Middle frontal gyrus (tissue), 1 donor: ENCODE data around the gene TNNT1.
"Not testable (repeated sequence)": the region's sequence is repeated elsewhere in the genome, so short reads cannot be mapped to it uniquely, and the experiment has no call there.

Source experiments
- DNase-seq: peaks from one replicate; pipeline ENCODE4 v3.0.0-alpha.2; 2015; ENCODE audit warnings: low spot score; ENCODE audit errors: extremely low spot score

TNNT1 gene

DNA sequence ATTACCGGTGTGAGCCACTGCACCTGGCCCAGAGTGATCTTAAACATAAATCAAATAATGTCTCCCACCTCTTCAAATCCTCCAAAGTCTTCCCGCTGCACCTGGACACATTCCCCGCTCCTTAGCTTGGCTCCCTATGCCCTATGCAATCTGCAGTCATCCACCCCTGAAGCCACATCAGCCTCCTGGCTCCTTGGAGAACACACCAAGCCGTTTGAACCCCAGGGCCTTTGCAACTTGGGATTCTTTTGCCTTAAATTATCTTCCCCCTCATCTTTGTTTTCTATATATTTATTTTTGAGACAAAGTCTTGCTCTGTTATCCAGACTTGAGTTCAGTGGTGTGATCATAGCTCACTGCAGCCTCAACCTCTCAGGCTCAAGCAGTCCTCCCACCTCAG, 20.1 kb upstream of the TNNT1 start:
- no peak for DNase-seq

GRCh38 chr19:55166530-55167268, 17.7 kb upstream of the TNNT1 start, which contains the start of gene DNAAF3:
TSS of gene DNAAF3 (minus strand) at chr19:55166613. CDS start at chr19:55166413, 200 bp downstream.
- DNase-seq, result peak; percentile 76

- DNase-seq, result no peak
Observed at GRCh38 chr19:55165952-55166529, 17.0 kb upstream of the TNNT1 start.

GRCh38 chr19:55161571-55162322, 12.7 kb upstream of the TNNT1 start:
- no peak for DNase-seq

- no peak for DNase-seq
Observed at GRCh38 chr19:55160986-55161365, 12.0 kb upstream of the TNNT1 start.

DNA sequence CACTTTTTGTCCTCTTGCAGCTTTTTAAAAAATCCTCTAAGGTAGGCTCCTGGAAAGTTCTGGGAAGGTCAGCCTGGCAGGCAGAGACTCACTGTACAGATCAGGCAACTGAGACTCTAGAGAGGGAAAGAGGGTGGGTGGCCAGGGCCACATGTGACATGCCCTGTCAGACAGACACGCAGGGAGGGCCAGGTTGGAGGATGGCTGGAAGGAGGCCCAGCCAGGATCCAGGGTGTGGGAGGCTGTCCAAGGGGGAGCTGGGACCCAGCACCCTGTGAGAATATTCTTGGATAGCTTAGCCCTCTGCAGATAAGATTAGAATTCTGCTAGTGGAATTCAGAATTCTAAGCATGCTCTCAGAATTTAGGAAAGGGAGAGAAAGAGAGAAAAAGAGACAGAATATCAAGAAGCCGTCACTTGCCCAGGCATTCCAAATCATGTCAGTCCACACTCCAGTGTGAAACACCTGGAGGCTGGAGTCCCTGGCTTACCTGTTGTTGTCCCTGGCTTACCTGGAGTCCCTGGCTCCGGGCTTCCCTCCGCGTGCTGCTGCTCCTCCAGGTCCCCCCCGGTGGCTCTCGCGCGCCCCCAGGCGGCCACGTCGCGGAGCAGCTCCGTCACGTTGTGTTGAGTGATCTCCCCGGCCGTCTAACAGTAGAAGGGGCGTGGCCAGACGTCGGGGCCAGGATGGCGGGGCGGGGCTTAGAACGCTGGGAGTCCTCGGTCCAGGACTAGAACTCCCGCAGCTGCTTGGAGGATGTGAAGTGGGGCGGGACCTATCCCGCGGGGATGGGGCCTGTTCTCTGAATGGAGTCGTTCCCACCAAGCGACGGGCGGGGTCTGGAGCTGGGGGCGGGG, 11.4 kb upstream of the TNNT1 start:
- no peak for DNase-seq

GRCh38 chr19:55158848-55159749, 10.1 kb upstream of the TNNT1 start:
- no peak for DNase-seq

DNA sequence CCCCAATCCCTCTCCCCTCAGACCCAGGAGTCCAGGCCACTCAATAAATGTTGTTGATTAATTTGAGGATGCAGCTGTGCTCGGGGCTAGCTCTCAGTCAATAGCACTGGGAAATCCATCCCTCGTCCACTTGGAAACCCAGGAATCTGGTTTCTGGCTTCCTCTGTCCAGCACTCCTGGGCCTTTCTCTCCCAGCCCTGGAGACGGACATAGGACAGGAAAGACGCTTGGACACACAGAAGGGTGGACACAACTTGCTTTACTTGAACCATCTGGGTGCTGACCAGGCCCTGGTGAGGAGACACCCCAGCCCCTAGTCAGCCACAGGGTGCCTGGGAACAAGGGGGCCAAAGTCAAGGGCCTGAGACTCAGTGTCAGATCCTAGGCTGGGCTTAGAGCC, 9.4 kb upstream of the TNNT1 start:
- DNase-seq, result no peak

DNA sequence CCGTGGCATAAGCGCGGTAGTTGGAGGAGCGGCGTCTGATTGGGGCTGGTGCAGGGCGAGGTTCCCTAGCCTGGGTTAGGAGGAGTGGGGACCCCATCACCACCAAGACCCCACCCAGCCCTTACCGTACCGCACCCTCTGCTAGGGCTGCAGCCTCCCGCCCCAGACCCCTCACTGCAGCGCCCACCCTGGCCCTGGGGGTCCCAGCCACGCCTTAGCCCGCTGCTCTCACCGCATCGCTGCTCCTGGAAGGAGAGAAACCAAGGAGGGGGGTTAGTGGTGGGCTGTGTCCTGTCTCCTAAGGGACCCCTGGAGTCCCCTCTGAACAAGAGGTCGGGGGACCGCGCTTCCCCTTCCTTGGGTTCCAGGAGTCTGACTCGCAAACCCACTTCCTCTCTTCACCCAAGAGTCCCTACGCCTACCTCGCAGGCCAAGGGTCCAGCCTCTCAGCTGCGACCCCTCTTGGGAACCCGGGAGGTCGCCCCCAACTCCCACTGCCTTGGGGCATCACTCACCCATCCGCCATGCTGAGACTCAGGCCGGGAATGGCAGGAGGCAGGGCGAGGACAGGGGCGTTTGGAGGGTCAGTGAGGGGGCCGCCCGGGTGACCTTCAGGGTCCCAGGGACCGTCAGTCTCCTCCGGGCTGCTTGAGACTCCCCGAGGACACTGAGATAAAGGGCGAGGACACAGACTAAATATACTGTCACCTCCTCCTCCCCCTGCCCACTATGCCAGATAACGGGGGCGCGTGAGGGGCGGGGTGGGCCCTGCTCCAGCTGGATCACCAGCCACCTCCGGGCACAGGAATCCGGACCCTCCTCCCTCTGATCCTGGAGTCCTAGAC, 8.3 kb upstream of the TNNT1 start, which contains the start of gene TNNI3:
TSS of gene TNNI3 (minus strand) at position 669 of the 845 bp plus-strand sequence. CDS start at position 526, 143 bp downstream.
- no peak for DNase-seq

GRCh38 chr19:55156202-55157063, 7.4 kb upstream of the TNNT1 start:
- no peak for DNase-seq

DNA sequence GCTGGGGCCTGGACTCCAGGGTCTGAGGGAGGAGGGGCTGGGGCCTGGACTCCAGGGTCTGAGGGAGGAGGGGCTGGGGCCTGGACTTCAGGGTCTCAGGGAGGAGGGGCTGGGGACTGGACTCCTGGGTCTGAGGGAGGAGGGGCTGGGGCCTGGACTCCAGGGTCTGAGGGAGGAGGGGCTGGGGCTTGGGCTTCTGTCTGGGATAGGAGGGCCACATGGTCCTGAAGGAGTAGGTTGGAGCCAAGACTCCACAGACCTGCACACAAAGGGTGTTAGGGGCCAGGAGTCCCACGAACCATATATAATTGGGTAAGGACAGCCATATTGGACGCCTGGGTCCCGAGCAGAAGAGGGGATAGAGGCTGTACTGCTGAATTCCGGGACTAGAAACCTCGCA, 6.8 kb upstream of the TNNT1 start:
- not testable (repeated sequence) for DNase-seq

DNA sequence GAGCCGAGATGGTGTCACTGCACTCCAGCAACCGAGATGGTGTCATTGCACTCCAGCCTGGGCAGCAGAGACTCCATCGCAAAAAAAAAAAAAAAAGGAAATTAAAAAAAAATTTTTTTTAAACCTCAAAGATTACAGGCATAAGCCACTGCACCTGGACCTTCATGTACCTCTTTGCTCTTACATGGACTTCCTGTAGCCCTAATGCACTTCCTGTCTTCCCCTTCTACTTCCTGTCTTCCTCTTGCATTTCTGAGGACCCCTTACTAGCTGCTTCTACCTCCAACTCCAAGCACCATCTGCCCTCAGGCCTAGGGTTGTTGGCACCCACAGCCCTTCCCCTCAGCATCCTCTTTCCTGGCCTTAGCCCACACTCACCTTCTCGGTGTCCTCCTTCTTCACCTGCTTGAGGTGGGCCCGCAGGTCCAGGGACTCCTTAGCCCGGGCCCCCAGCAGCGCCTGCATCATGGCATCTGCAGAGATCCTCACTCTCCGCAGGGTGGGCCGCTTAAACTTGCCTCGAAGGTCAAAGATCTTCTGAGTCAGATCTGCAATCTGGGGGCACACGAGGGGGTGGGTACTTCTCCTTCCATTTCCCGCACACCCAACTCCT, 4.8 kb upstream of the TNNT1 start:
- DNase-seq, result no peak

DNA sequence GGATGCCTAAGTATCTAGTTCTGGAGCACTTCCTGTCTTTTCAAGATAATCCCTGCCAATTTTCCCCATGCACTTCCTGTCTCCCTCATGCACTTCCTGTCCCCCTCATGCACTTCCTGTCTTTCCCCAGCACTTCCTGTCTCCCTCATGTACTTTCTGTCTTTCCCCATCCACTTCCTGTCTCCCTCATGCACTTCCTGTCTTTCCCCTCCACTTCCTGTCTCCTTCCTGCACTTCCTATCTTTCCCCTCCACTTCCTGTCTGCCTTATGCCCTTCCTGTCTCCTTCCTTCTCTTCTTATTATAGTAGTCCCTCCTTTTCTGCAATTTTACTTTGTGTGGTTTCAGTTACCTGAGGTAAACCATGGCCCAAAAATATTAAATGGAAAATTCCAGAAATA, 3.0 kb upstream of the TNNT1 start:
- no peak for DNase-seq

GRCh38 chr19:55147545-55148251, 1.3 kb downstream of the TNNT1 start:
- no peak for DNase-seq

GRCh38 chr19:55146705-55147273, 2.2 kb downstream of the TNNT1 start:
- DNase-seq, result no peak

- DNase-seq, result no peak
Observed at GRCh38 chr19:55146078-55146704, 2.8 kb downstream of the TNNT1 start.

DNA sequence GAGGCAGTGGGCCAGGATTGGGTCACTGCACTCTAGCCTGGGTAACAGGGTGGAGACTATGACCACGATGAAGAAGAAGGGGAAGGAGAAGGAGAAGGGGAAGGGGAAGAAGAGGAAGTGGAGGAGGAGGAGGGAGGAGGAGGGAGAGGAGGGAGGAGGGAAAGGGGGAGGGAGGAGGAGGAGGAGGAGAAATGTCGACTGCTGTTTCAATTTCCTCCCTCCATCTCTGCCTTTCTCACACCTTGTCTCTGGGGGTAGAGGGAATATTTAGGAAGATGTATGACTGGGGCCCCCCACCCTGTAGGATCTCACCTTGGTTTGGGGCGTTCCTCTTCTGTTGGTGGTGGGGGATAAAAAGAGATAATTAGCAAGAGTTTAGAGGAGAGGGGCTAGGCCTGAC, 3.8 kb downstream of the TNNT1 start:
- no peak for DNase-seq
